Activated CD4-positive, alpha-beta T cell treated with anti-CD3 and anti-CD28 coated beads for 4 hours (primary cell): ENCODE data around the gene CELSR2.

Experiments
- DNase-seq, 2 donors: peaks; one replicate each; pipeline ENCODE4 v3.0.0-alpha.2; 2020

CELSR2 gene

GRCh38 chr1:109229531-109230127 lies 19.7 kb upstream of the CELSR2 start:
- DNase-seq = no peak

DNA sequence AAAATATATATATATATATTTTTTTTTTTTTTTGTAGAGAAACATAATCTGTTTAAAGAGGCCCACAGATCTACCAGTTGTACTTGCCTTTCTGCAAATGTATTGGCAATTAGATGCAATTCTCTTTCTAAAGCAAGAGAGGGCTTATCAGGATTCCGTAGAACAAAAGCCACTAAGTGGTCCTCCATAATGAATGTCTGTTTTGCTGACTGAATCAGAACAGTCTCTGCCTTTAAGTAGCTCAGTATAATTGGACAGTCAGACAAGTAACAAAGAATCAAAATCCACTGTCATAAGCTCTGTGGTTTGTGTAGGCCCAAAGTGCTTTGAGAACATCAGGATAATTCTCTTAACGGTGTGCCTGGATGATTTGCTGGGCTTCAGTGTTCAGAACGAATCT lies 18.3 kb upstream of the CELSR2 start:
- no peak for DNase-seq

DNA sequence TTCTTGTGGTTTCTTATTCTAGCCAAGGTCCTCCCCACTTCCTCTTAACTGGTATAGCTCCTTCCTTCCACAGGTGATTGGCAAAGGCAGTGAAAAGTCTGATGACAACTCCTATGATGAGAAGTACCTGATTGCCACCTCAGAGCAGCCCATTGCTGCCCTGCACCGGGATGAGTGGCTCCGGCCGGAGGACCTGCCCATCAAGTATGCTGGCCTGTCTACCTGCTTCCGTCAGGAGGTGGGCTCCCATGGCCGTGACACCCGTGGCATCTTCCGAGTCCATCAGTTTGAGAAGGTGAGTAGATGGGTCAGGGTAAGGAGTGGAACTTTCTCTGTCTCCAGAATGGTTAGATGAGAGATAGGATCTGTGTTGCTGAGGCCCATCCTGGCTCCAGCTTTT lies 14.2 kb upstream of the CELSR2 start:
- no peak for DNase-seq

DNA sequence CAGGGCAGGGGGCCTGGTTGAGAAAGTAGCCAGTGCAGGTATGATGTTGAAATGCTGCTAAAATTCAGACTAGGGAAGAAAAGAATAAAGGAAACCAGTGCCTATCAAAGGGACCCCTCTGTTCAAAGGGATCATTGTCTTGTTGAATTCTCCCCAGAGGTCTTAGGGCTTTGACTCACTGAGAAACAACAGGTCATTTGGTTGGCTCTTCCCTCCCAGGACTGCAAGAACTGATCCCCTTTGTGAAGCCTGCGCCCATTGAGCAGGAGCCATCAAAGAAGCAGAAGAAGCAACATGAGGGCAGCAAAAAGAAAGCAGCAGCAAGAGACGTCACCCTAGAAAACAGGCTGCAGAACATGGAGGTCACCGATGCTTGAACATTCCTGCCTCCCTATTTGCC lies 11.8 kb upstream of the CELSR2 start:
- DNase-seq = no peak

DNA sequence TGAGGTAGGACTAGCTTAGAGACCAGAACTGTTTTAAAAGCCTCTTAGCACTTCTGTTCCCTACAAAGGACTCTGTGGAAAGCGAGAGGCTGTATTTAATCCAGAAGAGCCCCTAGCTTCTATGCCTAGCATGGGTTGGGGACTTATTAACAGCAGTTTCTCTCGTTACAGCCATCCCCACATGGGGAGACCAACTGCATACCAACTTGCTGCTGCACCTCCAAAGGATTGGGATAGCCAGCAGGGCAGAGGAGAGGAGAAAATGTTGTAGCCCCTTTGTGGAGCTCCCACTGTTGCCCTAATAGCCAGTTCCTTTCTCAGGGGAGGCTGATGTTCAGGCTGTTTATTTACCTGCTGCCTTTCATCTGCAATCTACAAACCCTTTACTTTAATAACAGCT lies 11.0 kb upstream of the CELSR2 start:
- no peak for DNase-seq

DNA sequence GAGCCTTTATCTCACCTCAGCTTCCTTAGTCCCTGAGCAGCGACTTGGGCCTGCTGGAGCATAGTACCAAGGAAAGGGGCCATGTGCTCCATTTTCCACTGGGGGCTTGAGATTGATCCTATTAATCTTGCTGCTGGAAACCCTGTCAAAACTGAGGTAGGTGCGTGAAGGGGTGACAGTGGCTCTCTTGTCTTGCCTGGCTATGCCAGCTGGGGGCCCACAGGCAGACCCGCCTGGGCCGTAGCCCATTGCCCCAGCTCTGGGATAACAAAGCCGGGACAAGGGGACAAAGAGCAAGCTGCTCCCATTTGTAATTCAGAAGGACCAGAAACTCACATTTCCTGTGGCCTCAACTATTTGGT lies 10.3 kb upstream of the CELSR2 start:
- DNase-seq = no peak

GRCh38 chr1:109239409-109240068 lies 9.8 kb upstream of the CELSR2 start:
- peak in 1 of 2 donors; percentile 33 for DNase-seq

DNA sequence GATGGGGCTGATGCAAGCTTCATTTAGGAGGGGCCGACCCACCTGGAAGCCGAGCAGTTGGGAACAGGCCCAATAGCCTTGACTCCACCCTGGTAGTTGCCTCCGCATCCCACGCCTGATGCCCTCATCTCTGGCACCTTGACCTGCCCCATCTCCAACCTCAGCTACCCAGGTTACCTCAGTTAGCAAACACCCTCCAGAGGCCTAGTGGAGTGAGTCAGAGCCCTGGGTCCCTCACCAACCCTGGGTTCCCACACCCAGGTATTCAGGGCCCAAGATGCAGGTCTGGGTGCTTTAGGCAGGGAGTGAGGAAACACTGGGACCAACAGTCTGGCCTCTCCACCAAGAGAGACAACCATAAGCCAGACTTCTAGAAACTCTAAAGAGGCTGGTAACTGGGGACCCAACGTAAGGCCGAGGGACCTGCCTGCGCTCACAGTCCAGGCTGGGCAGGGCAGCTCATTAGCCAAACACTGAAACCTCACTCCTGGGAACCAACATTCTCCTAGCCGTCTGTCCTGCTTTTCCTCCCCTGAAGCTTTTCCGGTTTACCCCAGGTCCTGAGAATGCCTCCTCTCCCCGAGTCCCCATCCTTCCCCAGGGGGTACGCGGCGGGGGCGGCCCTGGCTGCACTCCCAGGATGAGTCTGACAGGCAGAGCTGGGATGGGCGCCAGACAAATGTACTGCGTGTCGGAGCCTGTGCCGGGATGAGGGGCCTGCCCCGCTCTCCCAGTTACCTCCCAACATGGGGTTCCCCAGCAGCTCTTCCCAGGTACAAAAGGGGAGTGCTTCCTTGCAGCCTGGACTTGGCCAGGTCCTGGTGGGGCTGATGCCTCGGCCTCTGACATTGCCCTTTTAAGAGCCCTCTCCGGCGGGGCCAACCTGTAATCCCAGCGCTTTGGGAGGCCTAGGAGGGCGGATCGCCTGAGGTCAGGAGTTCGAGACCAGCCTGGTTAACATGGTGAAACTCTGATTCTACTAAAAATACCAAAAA lies 8.9 kb upstream of the CELSR2 start:
- no peak for DNase-seq

GRCh38 chr1:109241344-109241743 lies 8.0 kb upstream of the CELSR2 start:
- no peak for DNase-seq

- DNase-seq = no peak
Measured at GRCh38 chr1:109241841-109242345, 7.4 kb upstream of the CELSR2 start.

DNA sequence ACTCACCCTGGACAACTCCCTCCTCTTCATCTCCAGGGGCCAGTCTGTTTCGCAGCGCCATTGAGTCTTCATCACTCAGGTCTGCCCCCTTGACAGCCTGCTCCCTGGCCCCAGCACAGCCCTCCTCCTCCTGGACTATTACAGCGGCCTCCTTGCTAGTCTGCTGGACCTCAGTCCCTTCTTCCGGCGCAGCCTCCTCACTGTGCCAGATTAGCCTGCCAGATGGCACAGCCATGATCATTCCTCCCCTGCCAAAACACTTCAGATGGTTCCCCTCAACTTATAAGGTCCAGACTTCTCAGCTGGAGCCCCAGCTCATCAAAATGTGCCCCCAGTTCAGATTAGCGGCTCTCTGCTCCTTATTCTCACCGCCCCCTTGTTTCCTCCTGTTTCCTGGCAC lies 7.0 kb upstream of the CELSR2 start:
- no peak for DNase-seq

DNA sequence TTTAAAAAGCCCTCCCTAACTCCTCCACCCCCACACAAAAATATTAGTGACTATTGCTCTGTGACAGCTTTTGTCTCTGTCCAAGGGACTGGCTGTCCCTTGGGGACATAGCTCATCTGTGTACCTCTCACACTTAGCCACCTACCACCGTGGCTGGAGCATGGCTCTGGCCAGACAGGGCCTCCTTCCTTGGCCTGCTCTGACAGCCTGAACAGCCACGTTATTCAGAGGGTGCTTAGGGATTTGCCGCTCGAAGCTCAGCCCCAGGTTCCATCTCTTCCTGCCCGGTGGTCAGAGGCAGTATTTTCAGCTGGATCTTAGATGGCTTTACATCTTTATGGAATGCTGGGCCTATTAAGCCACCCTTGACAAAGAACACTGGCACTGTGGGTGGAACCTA lies 6.1 kb upstream of the CELSR2 start:
- DNase-seq = no peak

GRCh38 chr1:109243860-109244552 lies 5.3 kb upstream of the CELSR2 start:
- no peak for DNase-seq

GRCh38 chr1:109246141-109246551 lies 3.2 kb upstream of the CELSR2 start:
- DNase-seq = no peak

- no peak for DNase-seq
Measured at GRCh38 chr1:109247401-109248365, 1.7 kb upstream of the CELSR2 start.

GRCh38 chr1:109248444-109248796 lies 919 bp upstream of the CELSR2 start:
- no peak for DNase-seq

DNA sequence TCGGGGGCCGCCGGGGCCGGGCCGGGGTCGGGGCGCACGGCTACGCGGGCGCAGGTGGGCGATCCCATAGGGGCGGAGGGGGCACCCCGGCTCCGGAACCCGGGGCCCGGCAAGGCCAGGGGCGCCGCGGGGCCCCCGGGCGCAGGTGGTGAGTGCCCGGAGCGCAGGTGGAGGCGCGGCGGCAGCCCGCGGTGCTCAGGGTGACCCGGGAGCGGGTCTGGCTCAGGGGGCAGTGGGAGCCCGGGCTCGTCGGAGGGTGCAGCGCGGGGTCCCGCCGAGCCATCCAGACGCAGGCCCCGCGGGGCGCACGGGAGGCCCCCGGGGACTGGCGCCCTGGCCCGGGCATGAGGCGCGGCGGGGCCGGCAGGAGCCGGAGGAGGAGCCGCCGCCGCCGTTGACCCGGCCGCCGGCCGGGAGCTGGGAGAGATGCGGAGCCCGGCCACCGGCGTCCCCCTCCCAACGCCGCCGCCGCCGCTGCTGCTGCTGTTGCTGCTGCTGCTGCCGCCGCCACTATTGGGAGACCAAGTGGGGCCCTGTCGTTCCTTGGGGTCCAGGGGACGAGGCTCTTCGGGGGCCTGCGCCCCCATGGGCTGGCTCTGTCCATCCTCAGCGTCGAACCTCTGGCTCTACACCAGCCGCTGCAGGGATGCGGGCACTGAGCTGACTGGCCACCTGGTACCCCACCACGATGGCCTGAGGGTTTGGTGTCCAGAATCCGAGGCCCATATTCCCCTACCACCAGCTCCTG lies 489 bp downstream of the CELSR2 start:
- DNase-seq = no peak

GRCh38 chr1:109250454-109251276 lies 1.3 kb downstream of the CELSR2 start:
- DNase-seq = no peak

DNA sequence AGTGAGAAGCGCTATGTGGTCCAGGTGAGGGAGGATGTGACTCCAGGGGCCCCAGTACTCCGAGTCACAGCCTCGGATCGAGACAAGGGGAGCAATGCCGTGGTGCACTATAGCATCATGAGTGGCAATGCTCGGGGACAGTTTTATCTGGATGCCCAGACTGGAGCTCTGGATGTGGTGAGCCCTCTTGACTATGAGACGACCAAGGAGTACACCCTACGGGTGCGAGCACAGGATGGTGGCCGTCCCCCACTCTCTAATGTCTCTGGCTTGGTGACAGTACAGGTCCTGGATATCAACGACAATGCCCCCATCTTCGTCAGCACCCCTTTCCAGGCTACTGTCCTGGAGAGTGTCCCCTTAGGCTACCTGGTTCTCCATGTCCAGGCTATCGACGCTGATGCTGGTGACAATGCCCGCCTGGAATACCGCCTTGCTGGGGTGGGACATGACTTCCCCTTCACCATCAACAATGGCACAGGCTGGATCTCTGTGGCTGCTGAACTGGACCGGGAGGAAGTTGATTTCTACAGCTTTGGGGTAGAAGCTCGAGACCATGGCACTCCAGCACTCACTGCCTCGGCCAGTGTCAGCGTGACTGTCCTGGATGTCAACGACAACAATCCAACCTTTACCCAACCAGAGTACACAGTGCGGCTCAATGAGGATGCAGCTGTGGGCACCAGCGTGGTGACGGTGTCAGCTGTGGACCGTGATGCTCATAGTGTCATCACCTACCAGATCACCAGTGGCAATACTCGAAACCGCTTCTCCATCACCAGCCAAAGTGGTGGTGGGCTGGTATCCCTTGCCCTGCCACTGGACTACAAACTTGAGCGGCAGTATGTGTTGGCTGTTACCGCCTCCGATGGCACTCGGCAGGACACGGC lies 2.2 kb downstream of the CELSR2 start:
- no peak for DNase-seq
